HUES64 (cell line): ENCODE results near the gene PARP9. TPM values are rescaled to one million over a fixed set of nuclear protein-coding genes. Genes with fewer than 3 reads are reported as not detected.
A peak's percentile ranks its signal among the peaks of the same experiment; 100 is the strongest.

Source experiments
- H3K27ac ChIP-seq: 2 replicates; pipeline ENCODE4 v1.7.0; 2013; ENCODE audit warnings: low read depth, low read length, inconsistent platforms
- H3K27me3 ChIP-seq: 2 replicates; pipeline ENCODE4 v1.6.1; 2013; ENCODE audit warnings: mild to moderate bottlenecking, low read length; ENCODE audit not compliant: insufficient read depth
- H3K36me3 ChIP-seq: 2 replicates; pipeline ENCODE4 v1.6.1; 2013; ENCODE audit warnings: mild to moderate bottlenecking, low read length; ENCODE audit not compliant: insufficient read depth
- H3K4me1 ChIP-seq: 2 replicates; pipeline ENCODE4 v1.6.1; 2013; ENCODE audit warnings: mild to moderate bottlenecking, low read length, moderate library complexity; ENCODE audit not compliant: insufficient read depth
- H3K4me3 ChIP-seq: 2 replicates; pipeline ENCODE4 v1.5.1; 2013; ENCODE audit warnings: mild to moderate bottlenecking, low read length, moderate library complexity
- H3K9ac ChIP-seq: 2 replicates; pipeline ENCODE4 v1.6.1; 2013; ENCODE audit warnings: mild to moderate bottlenecking, low read depth, low read length
- H3K9me3 ChIP-seq: 2 replicates; pipeline ENCODE4 v1.6.1; 2013; ENCODE audit warnings: low read depth, low read length; ENCODE audit not compliant: insufficient read depth
- WGBS: fragments of 150-250, 120-280 bp; methylation state at CpG from one replicate; pipeline ENCODE4 v1.1.7; 2013; ENCODE audit warnings: missing lambda C conversion rate; 5-methylcytosine and 5-hydroxymethylcytosine counted together
- polyA plus RNA-seq, 2 experiments: library from polyadenylated mRNA; stranded (reverse); fragments of 50-300 nt; gene quantifications; one replicate each; pipeline ENCODE4 v1.2.3, GENCODE V29; 2013

The PARP9 gene
- 1.4 TPM for polyA plus RNA-seq (2013, experiment 1 of 2)
- 1.8 TPM for polyA plus RNA-seq (2013, experiment 2 of 2)

GRCh38 chr3:122564155-122564912 is at the start of gene PARP9, which contains the start of gene DTX3L:
TSS of gene PARP9 (minus strand) at chr3:122564300. CDS start at chr3:122559620, 4,680 bp downstream.
TSS of gene DTX3L (plus strand) at chr3:122564338. CDS start at chr3:122564427, 89 bp downstream.
- Histone ChIP-seq H3K27me3 (peaks cover 11% of the 10 kb centered on the region; the same call in 1 of the 2 replicates), H3K9me3 (no peaks in the 10 kb centered on the region), H3K27ac (peak within 1 kb of the TSS; percentile 62; the same call in 1 of the 2 replicates), H3K9ac (peak within 1 kb of the TSS; percentile 77), H3K4me1 (peaks cover 12% of the 10 kb centered on the region; the same call in 1 of the 2 replicates), H3K4me3 (peak within 1 kb of the TSS; percentile 77), H3K36me3 (no peaks in the 10 kb centered on the region)
- WGBS = 1% methylated on average over 56 of the region's 56 CpGs

DNA sequence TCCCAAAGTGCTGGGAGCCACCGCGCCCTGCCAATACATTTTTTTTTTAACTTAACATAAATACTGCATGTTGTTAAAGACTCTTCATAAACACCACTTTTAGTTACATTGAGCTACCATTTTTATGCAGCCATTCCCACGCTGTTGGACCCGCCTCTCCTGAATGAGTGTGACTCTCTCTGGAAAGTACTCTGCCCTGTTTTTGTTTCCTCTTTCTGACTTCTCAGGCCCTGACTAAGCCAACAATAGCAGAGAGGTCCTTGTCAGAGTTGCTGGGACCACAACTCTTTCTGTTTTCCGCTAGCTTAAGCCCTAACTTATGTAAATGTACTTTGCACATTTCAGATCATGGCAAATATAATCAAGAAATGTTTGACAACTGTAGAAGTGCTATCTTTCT is 48.6 kb upstream of the PARP9 start:
- H3K27ac ChIP-seq = no peak overlapping the region
- WGBS = 93% methylated on average over 5 of the region's 5 CpGs

GRCh38 chr3:122609798-122610559 is 45.9 kb upstream of the PARP9 start:
- H3K4me3 ChIP-seq = no peak overlapping the region
- no peak overlapping the region for H3K9ac ChIP-seq
- no peak overlapping the region for H3K27ac ChIP-seq
- no peaks in the 10 kb centered on the region for H3K9me3 ChIP-seq
- no peaks in the 10 kb centered on the region for H3K36me3 ChIP-seq
- H3K27me3 ChIP-seq = no peaks in the 10 kb centered on the region
- WGBS = 94% methylated on average over 7 of the region's 7 CpGs
- peaks cover under 1% of the 10 kb centered on the region for H3K4me1 ChIP-seq

More for the DNA sequence above, 48.6 kb upstream of the PARP9 start:
- no peaks in the 10 kb centered on the region for H3K9me3 ChIP-seq
- no peaks in the 10 kb centered on the region for H3K36me3 ChIP-seq
- H3K27me3 ChIP-seq = no peaks in the 10 kb centered on the region
- H3K4me1 ChIP-seq = peaks cover 12% of the 10 kb centered on the region
- no peak overlapping the region for H3K9ac ChIP-seq
- H3K4me3 ChIP-seq = no peak overlapping the region

GRCh38 chr3:122608916-122609315 is 44.8 kb upstream of the PARP9 start:
- no peak overlapping the region for H3K4me3 ChIP-seq
- no peak overlapping the region for H3K27ac ChIP-seq
- no peaks in the 10 kb centered on the region for H3K36me3 ChIP-seq
- no peaks in the 10 kb centered on the region for H3K9me3 ChIP-seq
- H3K27me3 ChIP-seq = no peaks in the 10 kb centered on the region
- no CpG with 5 or more reads among the region's 1 CpG for WGBS
- no peak overlapping the region for H3K9ac ChIP-seq
- H3K4me1 ChIP-seq = no peaks in the 10 kb centered on the region

DNA sequence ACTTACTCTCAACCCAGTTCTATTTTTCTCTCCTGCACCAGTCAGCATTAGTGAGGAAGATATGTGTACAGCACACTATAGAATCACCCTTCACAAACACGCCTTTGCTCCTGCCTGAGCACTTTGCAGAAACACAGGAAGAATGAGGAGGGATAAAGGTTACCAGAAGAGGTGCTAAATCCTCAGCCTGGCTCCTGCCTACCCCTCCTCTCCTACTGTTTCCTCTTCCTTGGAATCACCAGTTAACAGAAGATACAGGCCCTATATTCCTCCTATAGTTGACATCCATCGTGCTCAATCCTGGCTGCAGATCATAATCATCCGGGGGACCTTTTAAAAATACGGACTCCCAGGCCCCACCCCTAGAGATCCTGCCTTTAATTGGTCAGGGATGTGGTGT is 42.2 kb upstream of the PARP9 start:
- Histone ChIP-seq H3K27ac (no peak overlapping the region), H3K27me3 (no peaks in the 10 kb centered on the region), H3K36me3 (no peaks in the 10 kb centered on the region), H3K4me1 (peaks cover 3% of the 10 kb centered on the region; the same call in 1 of the 2 replicates), H3K9me3 (no peaks in the 10 kb centered on the region), H3K4me3 (no peak overlapping the region), H3K9ac (no peak overlapping the region)
- 82% methylated on average over 3 of the region's 4 CpGs for WGBS

DNA sequence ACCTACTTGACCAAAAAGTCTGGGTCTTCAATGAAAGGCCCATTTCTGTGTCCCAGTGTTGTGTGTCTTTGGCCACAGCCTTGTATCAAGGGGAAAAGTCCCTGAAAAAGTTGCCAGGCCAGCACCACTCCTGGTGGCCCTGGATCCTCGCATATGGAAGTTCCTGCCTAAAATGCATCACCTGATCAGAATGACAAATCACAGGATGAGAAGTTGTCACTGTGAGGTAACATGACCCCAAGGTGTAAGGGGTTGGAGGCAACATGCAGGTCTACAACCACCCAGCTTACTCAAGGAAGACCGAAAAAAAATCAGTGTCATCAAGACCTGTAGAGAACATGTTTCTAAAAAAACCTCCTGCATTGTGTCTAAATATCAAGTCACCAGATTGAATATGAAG is 39.0 kb upstream of the PARP9 start:
- Histone ChIP-seq H3K36me3 (no peaks in the 10 kb centered on the region), H3K27ac (no peak overlapping the region), H3K9ac (no peak overlapping the region), H3K27me3 (no peaks in the 10 kb centered on the region), H3K4me1 (peaks cover 3% of the 10 kb centered on the region; the same call in 1 of the 2 replicates), H3K4me3 (no peak overlapping the region), H3K9me3 (no peaks in the 10 kb centered on the region)
- WGBS = 81% methylated on average over 2 of the region's 2 CpGs

- 88% methylated on average over 5 of the region's 5 CpGs for WGBS
- H3K4me3 ChIP-seq = no peak overlapping the region
- peaks cover 3% of the 10 kb centered on the region; the same call in 1 of the 2 replicates for H3K4me1 ChIP-seq
Measured at GRCh38 chr3:122602011-122602710, 38.1 kb upstream of the PARP9 start.

DNA sequence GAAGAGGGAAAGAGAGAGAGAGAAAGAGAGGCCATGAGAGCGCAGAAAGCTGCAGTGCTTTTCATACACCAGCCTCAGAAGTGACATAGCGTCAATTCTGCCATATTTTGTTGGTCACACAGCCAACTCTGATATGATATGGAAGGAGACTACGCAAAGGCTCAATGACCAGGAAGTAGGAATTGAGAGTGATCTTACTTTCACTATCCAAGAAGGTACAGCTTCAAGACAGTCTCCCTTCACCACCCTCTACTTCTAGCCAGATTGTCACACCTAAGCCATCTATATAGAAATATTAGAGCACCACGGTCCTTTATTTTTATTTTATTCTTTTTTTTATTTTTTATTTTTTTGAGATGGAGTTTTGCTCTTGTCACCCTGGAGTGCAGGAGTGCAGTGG is 34.5 kb upstream of the PARP9 start:
- Histone ChIP-seq H3K4me3 (no peak overlapping the region), H3K9me3 (no peaks in the 10 kb centered on the region), H3K27ac (no peak overlapping the region), H3K27me3 (no peaks in the 10 kb centered on the region), H3K4me1 (peaks cover 3% of the 10 kb centered on the region; the same call in 1 of the 2 replicates), H3K9ac (no peak overlapping the region), H3K36me3 (no peaks in the 10 kb centered on the region)
- WGBS = 95% methylated on average over 3 of the region's 4 CpGs

More at GRCh38 chr3:122602011-122602710, 38.1 kb upstream of the PARP9 start:
- H3K27me3 ChIP-seq = no peaks in the 10 kb centered on the region
- no peaks in the 10 kb centered on the region for H3K9me3 ChIP-seq
- no peaks in the 10 kb centered on the region for H3K36me3 ChIP-seq
- H3K9ac ChIP-seq = no peak overlapping the region
- H3K27ac ChIP-seq = no peak overlapping the region

DNA sequence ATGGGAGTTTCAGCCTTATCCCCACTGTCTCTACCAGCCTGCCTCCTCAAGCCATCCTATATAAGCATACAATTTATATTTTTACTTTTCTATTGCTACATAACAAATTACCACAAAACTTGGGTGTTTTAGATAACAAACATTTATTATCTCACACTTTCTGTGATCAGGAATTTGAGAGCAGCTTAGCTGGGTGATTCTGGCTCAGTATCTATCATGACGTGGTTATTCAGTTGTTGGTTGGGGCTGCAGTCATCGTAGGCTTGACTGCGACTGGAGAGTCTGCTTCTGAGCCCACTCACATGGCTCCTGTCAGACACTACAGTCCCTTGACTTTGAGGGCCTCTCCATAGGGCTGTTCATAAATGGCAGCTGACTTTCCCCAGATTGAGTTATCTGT is 34.1 kb upstream of the PARP9 start:
- Histone ChIP-seq H3K27ac (no peak overlapping the region), H3K36me3 (no peaks in the 10 kb centered on the region), H3K27me3 (no peaks in the 10 kb centered on the region; the same call in 1 of the 2 replicates), H3K9me3 (no peaks in the 10 kb centered on the region), H3K9ac (no peak overlapping the region), H3K4me1 (peaks cover 3% of the 10 kb centered on the region; the same call in 1 of the 2 replicates), H3K4me3 (no peak overlapping the region)
- 91% methylated on average over 3 of the region's 3 CpGs for WGBS

DNA sequence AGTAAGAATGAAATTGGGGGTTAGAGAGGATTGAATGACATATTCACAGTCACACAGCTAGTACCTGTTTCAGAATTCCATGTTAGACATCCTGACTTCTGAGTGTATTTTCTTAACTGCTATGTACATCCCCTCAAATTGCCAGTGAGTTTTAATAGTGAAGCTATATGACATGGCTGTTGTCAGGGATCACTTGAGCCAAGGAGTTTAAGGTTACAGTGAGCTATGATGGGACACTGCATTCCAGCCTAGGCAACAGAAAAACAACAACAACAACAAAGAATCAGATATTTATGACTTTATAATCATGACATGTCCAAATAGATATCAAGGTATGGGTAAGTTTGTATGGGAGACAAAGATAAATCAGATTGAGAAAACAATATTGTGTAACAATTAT is 29.9 kb upstream of the PARP9 start:
- no peaks in the 10 kb centered on the region; the same call in 1 of the 2 replicates for H3K27me3 ChIP-seq
- H3K9me3 ChIP-seq = no peaks in the 10 kb centered on the region
- H3K4me1 ChIP-seq = peaks cover 7% of the 10 kb centered on the region
- no peaks in the 10 kb centered on the region for H3K36me3 ChIP-seq
- H3K9ac ChIP-seq = no peak overlapping the region
- H3K4me3 ChIP-seq = no peak overlapping the region
- H3K27ac ChIP-seq = no peak overlapping the region
